DOHH2 (cell line): ENCODE results near the gene EGLN1.

ENCODE experiments used
- EZH2phosphoT487 ChIP-seq: fragments of 200-600 bp; sonication (generic); IDR thresholded peaks from 2 replicates; pipeline ENCODE4 v1.6.1; 2017; ENCODE audit warnings: borderline replicate concordance, mild to moderate bottlenecking, antibody characterized with exemption, low read length, moderate library complexity, mixed read lengths
- TF ChIP-seq, protein P1 (sequence below): fragments of 200-600 bp; sonication (generic); IDR thresholded peaks from one replicate; pipeline ENCODE4 v1.5.1; 2014; ENCODE audit warnings: antibody characterized with exemption, mild to moderate bottlenecking, low read depth, low read length; ENCODE audit not compliant: poor library complexity, severe bottlenecking

- TF ChIP-seq, protein P1, sequence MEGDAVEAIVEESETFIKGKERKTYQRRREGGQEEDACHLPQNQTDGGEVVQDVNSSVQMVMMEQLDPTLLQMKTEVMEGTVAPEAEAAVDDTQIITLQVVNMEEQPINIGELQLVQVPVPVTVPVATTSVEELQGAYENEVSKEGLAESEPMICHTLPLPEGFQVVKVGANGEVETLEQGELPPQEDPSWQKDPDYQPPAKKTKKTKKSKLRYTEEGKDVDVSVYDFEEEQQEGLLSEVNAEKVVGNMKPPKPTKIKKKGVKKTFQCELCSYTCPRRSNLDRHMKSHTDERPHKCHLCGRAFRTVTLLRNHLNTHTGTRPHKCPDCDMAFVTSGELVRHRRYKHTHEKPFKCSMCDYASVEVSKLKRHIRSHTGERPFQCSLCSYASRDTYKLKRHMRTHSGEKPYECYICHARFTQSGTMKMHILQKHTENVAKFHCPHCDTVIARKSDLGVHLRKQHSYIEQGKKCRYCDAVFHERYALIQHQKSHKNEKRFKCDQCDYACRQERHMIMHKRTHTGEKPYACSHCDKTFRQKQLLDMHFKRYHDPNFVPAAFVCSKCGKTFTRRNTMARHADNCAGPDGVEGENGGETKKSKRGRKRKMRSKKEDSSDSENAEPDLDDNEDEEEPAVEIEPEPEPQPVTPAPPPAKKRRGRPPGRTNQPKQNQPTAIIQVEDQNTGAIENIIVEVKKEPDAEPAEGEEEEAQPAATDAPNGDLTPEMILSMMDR, result no peak
- TF ChIP-seq EZH2phosphoT487, result no peak
These were observed 34.1 kb downstream of the EGLN1 start for GRCh38 chr1:231387770-231388669.
